Stimulated activated memory B cell treated with anti-CD40 and anti-IgM and Interleukin-4, amounts not matched to agents 10 μg/mL and 1 μg/mL and 100 μg/mL, for 72 hours (primary cell): ENCODE results near the gene ETNK2.
A peak's percentile ranks its signal among the peaks of the same experiment; 100 is the strongest.

Experiments used
- ATAC-seq: fragments of 150-1000 bp; cut with Tn5 transposase; 2 replicates; pipeline ENCODE4 v1.10.0; 2021
- H3K27ac Mint-ChIP-seq: one replicate; pipeline ENCODE4 v1.8.0; 2022; ENCODE audit warnings: mild to moderate bottlenecking, mixed read lengths
- H3K27me3 Mint-ChIP-seq: one replicate; pipeline ENCODE4 v1.8.0; 2022; ENCODE audit warnings: mixed read lengths
- H3K36me3 Mint-ChIP-seq: one replicate; pipeline ENCODE4 v1.8.0; 2022; ENCODE audit warnings: mixed read lengths
- H3K4me1 Mint-ChIP-seq: one replicate; pipeline ENCODE4 v1.8.0; 2022; ENCODE audit warnings: mixed read lengths
- H3K4me3 Mint-ChIP-seq: one replicate; pipeline ENCODE4 v1.8.0; 2022; ENCODE audit warnings: mild to moderate bottlenecking, moderate library complexity, mixed read lengths
- H3K9me3 Mint-ChIP-seq: one replicate; pipeline ENCODE4 v1.8.0; 2022; ENCODE audit warnings: mixed read lengths

Gene ETNK2

GRCh38 chr1:204188959-204189639, 37.3 kb upstream of the ETNK2 start:
- no peaks in the 10 kb centered on the region for H3K36me3 Mint-ChIP-seq

GRCh38 chr1:204186597-204186996, 34.8 kb upstream of the ETNK2 start:
- peaks cover 7% of the 10 kb centered on the region for H3K4me1 Mint-ChIP-seq
- H3K27ac Mint-ChIP-seq: no peak overlapping the region
- H3K4me3 Mint-ChIP-seq: no peak overlapping the region
- peaks cover 58% of the 10 kb centered on the region for H3K27me3 Mint-ChIP-seq
- H3K9me3 Mint-ChIP-seq: no peaks in the 10 kb centered on the region
- no peaks in the 10 kb centered on the region for H3K36me3 Mint-ChIP-seq
- no peak for ATAC-seq

More at GRCh38 chr1:204188959-204189639, 37.3 kb upstream of the ETNK2 start:
- H3K4me3 Mint-ChIP-seq: peak overlapping the region; percentile 5
- peak; percentile 58 for ATAC-seq
- H3K27me3 Mint-ChIP-seq: peaks cover 79% of the 10 kb centered on the region
- peaks cover 7% of the 10 kb centered on the region for H3K4me1 Mint-ChIP-seq
- H3K27ac Mint-ChIP-seq: no peak overlapping the region
- H3K9me3 Mint-ChIP-seq: no peaks in the 10 kb centered on the region

DNA sequence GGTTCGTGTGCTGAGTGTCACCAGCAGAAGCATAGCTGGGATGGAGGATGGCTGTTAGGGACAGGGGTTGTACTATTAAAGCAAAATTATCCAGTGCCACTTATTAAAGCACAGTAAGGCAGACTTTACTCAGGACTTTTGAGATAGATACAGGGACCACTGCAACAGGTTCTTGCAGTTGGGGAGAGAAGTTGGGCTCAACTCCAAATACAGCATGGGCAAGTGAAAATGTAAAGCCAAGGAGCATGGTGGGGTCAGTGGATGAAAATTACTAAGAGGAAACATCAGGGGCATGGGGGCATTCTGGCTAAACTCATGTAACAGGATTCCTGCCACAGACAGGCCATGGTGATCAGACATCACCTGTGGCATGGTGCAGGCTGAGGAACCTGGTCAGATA, 29.3 kb upstream of the ETNK2 start:
- Mint-ChIP-seq H3K9me3 (no peaks in the 10 kb centered on the region), H3K27ac (no peak overlapping the region), H3K4me1 (no peaks in the 10 kb centered on the region), H3K36me3 (no peaks in the 10 kb centered on the region), H3K27me3 (peaks cover 3% of the 10 kb centered on the region), H3K4me3 (no peak overlapping the region)
- no peak for ATAC-seq

- no peaks in the 10 kb centered on the region for H3K4me1 Mint-ChIP-seq
- no peaks in the 10 kb centered on the region for H3K9me3 Mint-ChIP-seq
- no peak overlapping the region for H3K4me3 Mint-ChIP-seq
- no peak for ATAC-seq
- H3K27ac Mint-ChIP-seq: no peak overlapping the region
- no peaks in the 10 kb centered on the region for H3K36me3 Mint-ChIP-seq
- no peaks in the 10 kb centered on the region for H3K27me3 Mint-ChIP-seq
Observed at GRCh38 chr1:204180133-204180532, 28.3 kb upstream of the ETNK2 start.

GRCh38 chr1:204178487-204179281, 26.8 kb upstream of the ETNK2 start:
- no peak overlapping the region for H3K27ac Mint-ChIP-seq
- H3K4me3 Mint-ChIP-seq: no peak overlapping the region
- peak; percentile 29 for ATAC-seq
- no peaks in the 10 kb centered on the region for H3K36me3 Mint-ChIP-seq
- no peaks in the 10 kb centered on the region for H3K27me3 Mint-ChIP-seq
- no peaks in the 10 kb centered on the region for H3K4me1 Mint-ChIP-seq
- no peaks in the 10 kb centered on the region for H3K9me3 Mint-ChIP-seq

DNA sequence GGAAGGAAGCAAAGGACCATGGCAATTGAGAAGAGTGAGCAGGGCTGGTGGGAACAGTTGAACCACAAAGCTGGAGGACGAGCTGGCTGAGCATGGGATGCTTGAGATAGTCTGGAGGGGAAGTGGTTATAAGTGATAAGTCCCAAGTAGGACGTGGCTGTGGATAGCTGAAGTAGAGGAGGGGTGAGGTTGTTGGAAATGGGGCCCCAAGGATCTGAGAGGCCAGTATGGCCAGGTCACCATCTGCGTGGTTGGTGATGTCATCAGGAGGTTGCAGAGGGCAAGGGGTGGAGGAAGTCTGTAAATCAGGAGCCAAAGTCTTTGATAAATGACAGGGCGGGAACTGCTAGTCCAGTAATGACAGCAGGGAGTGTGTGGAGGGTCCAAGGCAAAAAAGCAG, 25.3 kb upstream of the ETNK2 start:
- H3K27me3 Mint-ChIP-seq: no peaks in the 10 kb centered on the region
- H3K27ac Mint-ChIP-seq: no peak overlapping the region
- no peak overlapping the region for H3K4me3 Mint-ChIP-seq
- no peak for ATAC-seq
- no peaks in the 10 kb centered on the region for H3K4me1 Mint-ChIP-seq
- no peaks in the 10 kb centered on the region for H3K36me3 Mint-ChIP-seq
- peaks cover 5% of the 10 kb centered on the region for H3K9me3 Mint-ChIP-seq

GRCh38 chr1:204176049-204176448, 24.2 kb upstream of the ETNK2 start:
- no peak overlapping the region for H3K27ac Mint-ChIP-seq
- no peaks in the 10 kb centered on the region for H3K36me3 Mint-ChIP-seq
- peaks cover 8% of the 10 kb centered on the region for H3K9me3 Mint-ChIP-seq
- ATAC-seq: no peak
- no peaks in the 10 kb centered on the region for H3K4me1 Mint-ChIP-seq
- no peak overlapping the region for H3K4me3 Mint-ChIP-seq
- no peaks in the 10 kb centered on the region for H3K27me3 Mint-ChIP-seq

DNA sequence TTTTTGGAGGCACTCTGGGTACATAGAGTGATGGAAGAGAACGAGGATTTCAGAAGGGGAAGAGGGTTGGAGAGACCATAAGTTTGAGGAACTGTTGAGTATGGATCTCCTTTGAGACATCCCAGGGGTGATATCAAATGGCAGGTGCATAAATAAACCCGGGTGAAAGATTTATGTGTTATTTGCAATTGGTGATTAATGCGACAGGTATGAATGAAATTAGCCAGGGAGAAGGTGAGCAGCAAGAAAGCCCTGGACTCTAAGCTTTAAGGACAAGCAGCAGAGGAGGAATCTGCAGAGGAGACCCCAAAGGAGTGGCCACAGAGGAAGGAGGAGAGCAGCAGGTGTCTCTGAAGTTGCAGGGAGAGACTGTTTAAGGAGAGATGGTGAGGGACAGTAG, 23.1 kb upstream of the ETNK2 start:
- H3K9me3 Mint-ChIP-seq: peaks cover 8% of the 10 kb centered on the region
- H3K27ac Mint-ChIP-seq: no peak overlapping the region
- no peak for ATAC-seq
- no peaks in the 10 kb centered on the region for H3K36me3 Mint-ChIP-seq
- H3K4me1 Mint-ChIP-seq: no peaks in the 10 kb centered on the region
- no peaks in the 10 kb centered on the region for H3K27me3 Mint-ChIP-seq
- no peak overlapping the region for H3K4me3 Mint-ChIP-seq

DNA sequence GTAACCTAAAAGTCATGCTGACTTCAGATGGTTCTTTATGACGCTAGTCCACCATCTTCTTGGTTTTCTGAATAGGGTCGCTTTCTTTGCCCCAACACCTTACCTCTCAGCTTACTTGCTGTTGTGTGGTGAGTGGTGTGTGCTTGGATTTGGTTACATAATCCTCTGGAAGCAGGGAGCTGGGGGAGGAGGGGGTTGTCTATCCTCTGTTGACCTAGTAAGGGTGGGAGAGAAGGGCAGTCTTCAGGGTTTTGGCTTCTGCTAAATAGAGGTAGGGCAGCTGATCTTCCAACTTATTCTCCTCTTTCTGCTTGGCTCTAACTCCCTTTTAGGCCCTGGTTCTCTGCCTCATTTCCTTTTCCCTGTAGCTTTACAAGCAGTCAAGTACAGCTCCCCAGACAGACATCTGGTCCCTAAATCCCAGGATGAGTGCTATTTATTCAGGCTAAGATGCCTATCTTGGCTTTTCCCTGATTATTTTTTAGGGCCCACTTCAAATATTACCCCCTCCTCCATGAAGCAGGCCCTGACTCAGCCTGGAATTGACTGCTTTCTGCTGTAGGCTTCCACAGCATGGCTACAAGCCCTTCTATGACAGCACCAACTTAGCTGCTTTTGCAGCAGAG, 20.7 kb upstream of the ETNK2 start:
- ATAC-seq: no peak
- Mint-ChIP-seq H3K36me3 (no peaks in the 10 kb centered on the region), H3K27ac (no peak overlapping the region)

DNA sequence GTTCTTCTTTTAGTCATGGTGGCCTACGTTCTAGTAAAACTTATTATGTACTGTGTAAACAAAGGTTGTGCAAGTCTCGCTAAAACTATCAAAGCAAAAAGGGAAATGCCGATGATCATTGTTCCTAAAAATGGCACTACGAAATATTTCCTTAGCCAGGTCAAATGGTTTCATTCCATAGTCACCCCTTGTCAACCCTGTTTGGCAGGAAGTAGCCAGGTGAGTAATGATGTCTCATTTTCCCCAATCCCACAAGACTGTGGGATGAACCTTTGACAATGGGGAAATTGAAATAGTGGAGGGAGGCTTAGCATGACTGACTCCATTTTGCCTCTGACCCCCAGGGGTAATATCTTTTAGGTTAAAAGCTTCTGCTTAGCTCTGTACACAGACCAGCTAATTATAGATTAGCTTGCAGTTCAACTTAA, 19.9 kb upstream of the ETNK2 start:
- Mint-ChIP-seq H3K4me1 (no peaks in the 10 kb centered on the region), H3K4me3 (no peak overlapping the region), H3K9me3 (peaks cover 11% of the 10 kb centered on the region), H3K36me3 (no peaks in the 10 kb centered on the region), H3K27ac (no peak overlapping the region), H3K27me3 (no peaks in the 10 kb centered on the region)
- ATAC-seq: no peak

More for the DNA sequence above, 20.7 kb upstream of the ETNK2 start:
- Mint-ChIP-seq H3K9me3 (peaks cover 8% of the 10 kb centered on the region), H3K4me3 (no peak overlapping the region), H3K4me1 (no peaks in the 10 kb centered on the region), H3K27me3 (no peaks in the 10 kb centered on the region)

GRCh38 chr1:204170494-204171155, 18.8 kb upstream of the ETNK2 start:
- Mint-ChIP-seq H3K4me1 (no peaks in the 10 kb centered on the region), H3K27me3 (peaks cover 10% of the 10 kb centered on the region), H3K4me3 (no peak overlapping the region), H3K9me3 (peaks cover 11% of the 10 kb centered on the region), H3K36me3 (no peaks in the 10 kb centered on the region), H3K27ac (no peak overlapping the region)
- no peak for ATAC-seq

- H3K9me3 Mint-ChIP-seq: peaks cover 11% of the 10 kb centered on the region
- H3K4me3 Mint-ChIP-seq: no peak overlapping the region
- H3K27ac Mint-ChIP-seq: no peak overlapping the region
Observed at GRCh38 chr1:204169858-204170257, 18.0 kb upstream of the ETNK2 start.

DNA sequence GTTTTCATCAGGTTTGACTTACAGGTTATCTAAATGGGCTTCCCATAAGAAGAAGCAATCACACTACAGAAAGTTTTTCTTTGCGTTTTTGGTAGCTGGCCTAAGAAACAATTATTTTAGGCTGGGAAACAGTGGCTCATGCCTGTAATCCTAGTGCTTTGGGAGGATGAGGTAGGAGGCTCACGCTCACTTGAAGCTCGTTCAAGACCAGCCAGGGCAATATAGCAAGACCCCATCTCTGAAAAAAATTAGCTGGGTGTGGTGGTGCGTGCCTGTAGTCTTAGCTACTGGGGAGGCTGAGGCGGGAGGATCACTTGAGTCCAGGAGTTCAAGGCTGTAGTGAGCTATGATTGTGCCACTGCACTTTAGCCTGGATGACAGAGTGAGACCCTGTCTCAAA, 15.9 kb upstream of the ETNK2 start:
- Mint-ChIP-seq H3K9me3 (peaks cover 9% of the 10 kb centered on the region), H3K27me3 (peaks cover 34% of the 10 kb centered on the region), H3K36me3 (no peaks in the 10 kb centered on the region), H3K4me1 (no peaks in the 10 kb centered on the region), H3K4me3 (no peak overlapping the region), H3K27ac (no peak overlapping the region)
- no peak for ATAC-seq

More at GRCh38 chr1:204169858-204170257, 18.0 kb upstream of the ETNK2 start:
- no peaks in the 10 kb centered on the region for H3K4me1 Mint-ChIP-seq
- no peaks in the 10 kb centered on the region for H3K36me3 Mint-ChIP-seq
- ATAC-seq: no peak
- H3K27me3 Mint-ChIP-seq: peaks cover 17% of the 10 kb centered on the region

- H3K36me3 Mint-ChIP-seq: no peaks in the 10 kb centered on the region
- H3K27ac Mint-ChIP-seq: no peak within 1 kb of the TSS
- peaks cover 43% of the 10 kb centered on the region for H3K27me3 Mint-ChIP-seq
- no peak for ATAC-seq
- peaks cover 2% of the 10 kb centered on the region for H3K9me3 Mint-ChIP-seq
- H3K4me1 Mint-ChIP-seq: no peaks in the 10 kb centered on the region
- H3K4me3 Mint-ChIP-seq: no peak within 1 kb of the TSS
Observed at GRCh38 chr1:204166219-204166618, 14.4 kb upstream of the ETNK2 start, which contains the start of gene REN. TSS of gene REN (minus strand) at chr1:204166337. CDS start at chr1:204166293, 44 bp downstream.

DNA sequence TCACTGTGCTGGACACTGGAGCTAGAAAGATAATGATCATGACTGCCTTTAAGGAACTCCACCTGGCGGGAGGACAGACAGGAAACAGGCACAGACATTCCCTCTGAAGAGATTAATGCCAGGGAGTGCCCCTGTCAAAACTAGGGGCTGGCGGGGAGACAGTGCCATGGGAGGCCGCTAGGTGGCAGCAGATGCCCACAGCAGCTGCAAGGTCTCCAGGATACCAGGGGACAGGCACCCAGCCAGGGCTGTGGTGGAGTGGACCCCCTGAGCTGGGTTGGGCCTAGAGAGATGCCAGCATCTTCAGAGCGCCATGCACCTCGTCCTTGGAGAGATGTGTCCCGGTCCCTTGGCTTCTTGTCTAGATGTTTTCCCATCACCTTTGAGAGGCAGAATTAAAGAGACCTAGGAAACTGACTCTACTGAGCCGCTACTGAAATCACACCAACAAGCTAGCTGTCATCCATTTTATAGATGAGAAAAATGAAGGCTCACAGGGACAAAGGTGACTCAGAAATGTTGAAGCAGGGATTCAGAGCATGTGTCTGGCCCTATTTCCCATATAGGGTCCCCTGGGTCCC, 10.7 kb upstream of the ETNK2 start:
- Mint-ChIP-seq H3K27ac (no peak overlapping the region), H3K4me1 (no peaks in the 10 kb centered on the region), H3K27me3 (peaks cover 73% of the 10 kb centered on the region), H3K36me3 (no peaks in the 10 kb centered on the region), H3K4me3 (no peak overlapping the region), H3K9me3 (peaks cover 2% of the 10 kb centered on the region)
- ATAC-seq: peak; percentile 81
